HUES48 (cell line): ENCODE measurements around the gene C19orf38.

Experiments
- H3K27ac ChIP-seq: one replicate; pipeline ENCODE4 v1.7.0; 2013; ENCODE audit warnings: low read depth, low read length, inconsistent platforms
- H3K27me3 ChIP-seq: 2 replicates; pipeline ENCODE4 v1.6.1; 2013; ENCODE audit warnings: mild to moderate bottlenecking, low read length; ENCODE audit not compliant: control insufficient read depth, insufficient read depth
- H3K36me3 ChIP-seq: 2 replicates; pipeline ENCODE4 v1.6.1; 2013; ENCODE audit warnings: low read length; ENCODE audit not compliant: control insufficient read depth, insufficient read depth
- H3K4me1 ChIP-seq: 2 replicates; pipeline ENCODE4 v1.6.1; 2013; ENCODE audit warnings: mild to moderate bottlenecking, low read length; ENCODE audit not compliant: control insufficient read depth, insufficient read depth
- H3K4me3 ChIP-seq: 2 replicates; pipeline ENCODE4 v1.5.1; 2013; ENCODE audit warnings: mild to moderate bottlenecking, low read depth, low read length
- H3K9ac ChIP-seq: 2 replicates; pipeline ENCODE4 v1.6.1; 2013; ENCODE audit warnings: mild to moderate bottlenecking, low read depth, low read length, moderate library complexity
- H3K9me3 ChIP-seq: 2 replicates; pipeline ENCODE4 v1.6.1; 2013; ENCODE audit warnings: low read length; ENCODE audit not compliant: control insufficient read depth, insufficient read depth

Gene C19orf38

GRCh38 chr19:10848230-10848856, at the start of gene C19orf38:
Gene C19orf38 (plus strand): TSS chr19:10848415. CDS start chr19:10848509, 94 bp downstream.
- Histone ChIP-seq H3K9ac (no peak within 1 kb of the TSS), H3K4me1 (no peaks in the 10 kb centered on the region), H3K36me3 (no peaks in the 10 kb centered on the region), H3K9me3 (no peaks in the 10 kb centered on the region), H3K27me3 (no peaks in the 10 kb centered on the region), H3K27ac (no peak within 1 kb of the TSS), H3K4me3 (no peak within 1 kb of the TSS)

GRCh38 chr19:10800488-10800887, 47.7 kb upstream of the C19orf38 start:
- Histone ChIP-seq H3K4me3 (no peak overlapping the region), H3K4me1 (no peaks in the 10 kb centered on the region), H3K27me3 (no peaks in the 10 kb centered on the region), H3K9me3 (no peaks in the 10 kb centered on the region), H3K36me3 (peaks cover 83% of the 10 kb centered on the region), H3K9ac (no peak overlapping the region), H3K27ac (no peak overlapping the region)

- Histone ChIP-seq H3K4me1 (no peaks in the 10 kb centered on the region), H3K27me3 (no peaks in the 10 kb centered on the region), H3K9ac (no peak overlapping the region), H3K27ac (no peak overlapping the region), H3K9me3 (no peaks in the 10 kb centered on the region), H3K4me3 (no peak overlapping the region), H3K36me3 (peaks cover 70% of the 10 kb centered on the region)
These were observed 45.7 kb upstream of the C19orf38 start for GRCh38 chr19:10802479-10802878.

GRCh38 chr19:10803252-10803651, 45.0 kb upstream of the C19orf38 start:
- Histone ChIP-seq H3K4me1 (no peaks in the 10 kb centered on the region), H3K9ac (no peak overlapping the region)

GRCh38 chr19:10805065-10805757, 43.0 kb upstream of the C19orf38 start:
- Histone ChIP-seq H3K27ac (no peak overlapping the region), H3K4me1 (no peaks in the 10 kb centered on the region), H3K9ac (no peak overlapping the region), H3K27me3 (no peaks in the 10 kb centered on the region), H3K9me3 (no peaks in the 10 kb centered on the region), H3K36me3 (peaks cover 66% of the 10 kb centered on the region), H3K4me3 (no peak overlapping the region)

More at GRCh38 chr19:10803252-10803651, 45.0 kb upstream of the C19orf38 start:
- Histone ChIP-seq H3K36me3 (peaks cover 68% of the 10 kb centered on the region), H3K4me3 (no peak overlapping the region), H3K27me3 (no peaks in the 10 kb centered on the region), H3K27ac (no peak overlapping the region), H3K9me3 (no peaks in the 10 kb centered on the region)

GRCh38 chr19:10805758-10806247, 42.4 kb upstream of the C19orf38 start:
- Histone ChIP-seq H3K4me3 (no peak overlapping the region), H3K27ac (no peak overlapping the region), H3K4me1 (no peaks in the 10 kb centered on the region), H3K9me3 (no peaks in the 10 kb centered on the region), H3K36me3 (peaks cover 61% of the 10 kb centered on the region), H3K27me3 (no peaks in the 10 kb centered on the region), H3K9ac (no peak overlapping the region)

GRCh38 chr19:10808937-10809649, 39.1 kb upstream of the C19orf38 start:
- H3K4me1 ChIP-seq: no peaks in the 10 kb centered on the region
- H3K9me3 ChIP-seq: no peaks in the 10 kb centered on the region
- H3K27me3 ChIP-seq: no peaks in the 10 kb centered on the region
- peaks cover 50% of the 10 kb centered on the region for H3K36me3 ChIP-seq
- H3K9ac ChIP-seq: no peak overlapping the region
- H3K27ac ChIP-seq: no peak overlapping the region
- H3K4me3 ChIP-seq: no peak overlapping the region

- H3K36me3 ChIP-seq: peaks cover 49% of the 10 kb centered on the region
- no peak overlapping the region for H3K27ac ChIP-seq
- H3K9ac ChIP-seq: no peak overlapping the region
- no peaks in the 10 kb centered on the region for H3K9me3 ChIP-seq
- H3K27me3 ChIP-seq: no peaks in the 10 kb centered on the region
- no peak overlapping the region for H3K4me3 ChIP-seq
- no peaks in the 10 kb centered on the region for H3K4me1 ChIP-seq
These were observed 38.4 kb upstream of the C19orf38 start for GRCh38 chr19:10809651-10810285.

GRCh38 chr19:10811391-10812111, 36.7 kb upstream of the C19orf38 start:
- H3K9me3 ChIP-seq: no peaks in the 10 kb centered on the region
- H3K4me1 ChIP-seq: no peaks in the 10 kb centered on the region
- peaks cover 41% of the 10 kb centered on the region for H3K36me3 ChIP-seq
- H3K27me3 ChIP-seq: no peaks in the 10 kb centered on the region
- no peak overlapping the region for H3K27ac ChIP-seq
- no peak overlapping the region for H3K4me3 ChIP-seq
- H3K9ac ChIP-seq: no peak overlapping the region

GRCh38 chr19:10812196-10812595, 36.0 kb upstream of the C19orf38 start:
- Histone ChIP-seq H3K4me1 (no peaks in the 10 kb centered on the region), H3K9me3 (no peaks in the 10 kb centered on the region), H3K27me3 (no peaks in the 10 kb centered on the region), H3K27ac (no peak overlapping the region), H3K36me3 (peaks cover 41% of the 10 kb centered on the region), H3K4me3 (no peak overlapping the region), H3K9ac (no peak overlapping the region)
